SK-N-SH (cell line): ENCODE data around the gene NME8.

Experiments
- EZH2phosphoT487 ChIP-seq: fragments of 200-600 bp; sonication (generic); IDR thresholded peaks from 2 replicates; pipeline ENCODE4 v1.6.1; 2017; ENCODE audit warnings: low read depth, mixed run types, mild to moderate bottlenecking, antibody characterized with exemption, moderate library complexity, borderline replicate concordance
- MEF2A ChIP-seq: IDR thresholded peaks from 2 replicates; pipeline ENCODE4 v1.4.0; 2012; ENCODE audit warnings: low read depth, borderline replicate concordance
- POLR2AphosphoS5 ChIP-seq: IDR thresholded peaks from 2 replicates; pipeline ENCODE4 v1.6.1; 2012; ENCODE audit warnings: low read depth, low read length
- RAD21 ChIP-seq: IDR thresholded peaks from 2 replicates; pipeline ENCODE4 v1.6.1; 2012; ENCODE audit warnings: mild to moderate bottlenecking, low read length
- YY1 ChIP-seq: IDR thresholded peaks from 2 replicates; pipeline ENCODE4 v1.4.0; 2012; ENCODE audit warnings: low read depth, mild to moderate bottlenecking
- TF ChIP-seq, protein P1 (sequence below): fragments of 200-600 bp; sonication (generic); IDR thresholded peaks from 2 replicates; pipeline ENCODE4 v1.6.1; 2017; ENCODE audit warnings: antibody characterized with exemption, mild to moderate bottlenecking, moderate library complexity

DNA sequence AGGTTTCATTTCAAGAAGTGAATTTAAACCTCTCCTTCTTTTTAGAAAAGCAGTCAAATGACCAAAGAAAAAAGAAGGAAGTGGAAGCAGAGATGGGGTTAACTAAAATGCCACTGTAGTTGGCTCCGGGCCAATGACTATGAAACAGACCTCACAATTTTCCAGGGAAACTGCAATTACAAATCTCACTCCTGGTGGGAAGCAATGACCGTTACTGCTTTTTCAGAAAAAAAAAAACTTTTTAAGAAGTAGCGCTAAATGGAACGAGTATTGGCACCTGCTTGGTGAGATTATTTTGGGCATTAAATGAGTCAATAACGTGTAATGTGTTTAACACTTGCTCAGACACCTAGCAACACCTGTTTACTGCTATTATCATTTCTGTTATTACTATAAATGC, 67.0 kb downstream of the NME8 start:
- TF ChIP-seq EZH2phosphoT487 (no peak), MEF2A (no peak), POLR2AphosphoS5 (no peak), YY1 (no peak), RAD21 (no peak)
- TF ChIP-seq, protein P1, sequence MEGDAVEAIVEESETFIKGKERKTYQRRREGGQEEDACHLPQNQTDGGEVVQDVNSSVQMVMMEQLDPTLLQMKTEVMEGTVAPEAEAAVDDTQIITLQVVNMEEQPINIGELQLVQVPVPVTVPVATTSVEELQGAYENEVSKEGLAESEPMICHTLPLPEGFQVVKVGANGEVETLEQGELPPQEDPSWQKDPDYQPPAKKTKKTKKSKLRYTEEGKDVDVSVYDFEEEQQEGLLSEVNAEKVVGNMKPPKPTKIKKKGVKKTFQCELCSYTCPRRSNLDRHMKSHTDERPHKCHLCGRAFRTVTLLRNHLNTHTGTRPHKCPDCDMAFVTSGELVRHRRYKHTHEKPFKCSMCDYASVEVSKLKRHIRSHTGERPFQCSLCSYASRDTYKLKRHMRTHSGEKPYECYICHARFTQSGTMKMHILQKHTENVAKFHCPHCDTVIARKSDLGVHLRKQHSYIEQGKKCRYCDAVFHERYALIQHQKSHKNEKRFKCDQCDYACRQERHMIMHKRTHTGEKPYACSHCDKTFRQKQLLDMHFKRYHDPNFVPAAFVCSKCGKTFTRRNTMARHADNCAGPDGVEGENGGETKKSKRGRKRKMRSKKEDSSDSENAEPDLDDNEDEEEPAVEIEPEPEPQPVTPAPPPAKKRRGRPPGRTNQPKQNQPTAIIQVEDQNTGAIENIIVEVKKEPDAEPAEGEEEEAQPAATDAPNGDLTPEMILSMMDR, result no peak
